Gastrocnemius medialis (tissue), 4 donors: ENCODE results near the gene GIGYF2.

ENCODE experiments used
- CTCF ChIP-seq, 5 experiments: fragments of 450-650 bp in 3 of 5; fragments of 200-600 bp in 2 of 5; sonication (generic) in 2 of 5; IDR thresholded peaks in 4 of 5; conservative IDR thresholded peaks in 1 of 5; 1 replicate in 4 of 5; 2 replicates in 1 of 5; pipeline ENCODE4 v1.5.1; 2016 to 2019; ENCODE audit warnings: antibody characterized with exemption in 5 of 5, mild to moderate bottlenecking in 3 of 5, moderate library complexity in 3 of 5
- POLR2A ChIP-seq, 2 donors: fragments of 450-650 bp; IDR thresholded peaks; one replicate each; pipeline ENCODE4 v1.6.1; 2017; ENCODE audit warnings: antibody characterized with exemption in 2 of 2, mild to moderate bottlenecking in 2 of 2, moderate library complexity in 2 of 2

- no peak for TF ChIP-seq CTCF (IDR thresholded peaks at IDR 0.05 in 4 of 5, conservative IDR thresholded peaks at IDR 0.05 in 1 of 5)
- no peak for TF ChIP-seq POLR2A (IDR thresholded peaks at IDR 0.05)
Observed at GRCh38 chr2:232707076-232707475, 9.9 kb downstream of the GIGYF2 start.
